C4-2B (cell line): ENCODE data around the gene MKI67.

ENCODE experiments used
- CTCF ChIP-seq: fragments of 450-650 bp; conservative IDR thresholded peaks from 2 replicates; pipeline ENCODE4 v1.5.1; 2017; ENCODE audit warnings: mild to moderate bottlenecking
- ZFX ChIP-seq: fragments of 450-650 bp; IDR thresholded peaks from 2 replicates; pipeline ENCODE4 v1.6.1; 2017

DNA sequence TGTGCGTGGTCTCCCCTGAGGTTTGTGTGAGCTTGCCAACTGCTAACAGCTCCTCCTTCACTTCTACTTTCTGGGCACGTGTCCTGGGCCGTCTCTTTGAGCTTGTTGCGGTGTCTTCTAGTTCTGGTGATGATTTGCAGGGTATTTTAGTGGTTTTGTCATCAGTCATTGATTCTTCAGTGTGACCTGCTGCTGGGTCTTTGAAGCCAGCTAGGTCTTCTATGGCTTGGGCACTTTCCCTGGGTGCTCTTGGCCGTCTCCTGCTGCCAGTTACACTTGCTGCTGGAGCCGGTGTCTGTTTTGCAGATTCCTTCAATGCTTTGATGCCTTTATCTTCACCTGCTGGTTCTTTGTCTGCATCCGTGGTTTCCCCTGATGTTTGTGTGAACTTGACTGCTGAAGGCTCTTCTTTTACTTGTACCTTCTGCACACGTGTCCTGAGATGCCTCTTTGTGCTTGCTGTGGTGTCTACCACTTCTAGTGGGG is 23.0 kb downstream of the MKI67 start:
- TF ChIP-seq CTCF (no peak), ZFX (no peak)
